Measurements from ENCODE around the gene CX3CL1.

CX3CL1 gene

GRCh38 chr16:57405097-57405496, 32.8 kb downstream of the CX3CL1 start:
- DNase-seq (ENCODE audit: low spot score) = no peak

DNA sequence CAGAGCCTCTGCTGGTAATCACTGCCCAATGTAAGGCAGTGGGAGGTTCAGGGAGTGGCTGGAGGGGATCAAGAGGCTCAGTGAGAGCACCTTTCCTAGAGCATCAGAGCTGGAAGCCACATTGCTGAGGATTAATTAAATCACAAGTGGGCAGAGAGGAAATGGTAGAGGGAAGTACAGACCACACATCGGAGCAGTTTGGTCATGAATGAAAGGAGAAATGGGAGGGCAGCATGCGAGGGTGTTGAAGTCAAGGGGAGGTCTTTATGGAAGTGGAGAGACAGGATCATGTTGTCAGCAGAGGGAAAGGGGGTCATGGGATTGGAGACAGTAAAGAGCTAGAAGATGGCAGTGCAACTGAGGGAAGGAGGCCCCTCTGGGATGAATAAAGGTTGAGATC, 34.6 kb downstream of the CX3CL1 start:
- DNase-seq (ENCODE audit: low spot score) = no peak

DNA sequence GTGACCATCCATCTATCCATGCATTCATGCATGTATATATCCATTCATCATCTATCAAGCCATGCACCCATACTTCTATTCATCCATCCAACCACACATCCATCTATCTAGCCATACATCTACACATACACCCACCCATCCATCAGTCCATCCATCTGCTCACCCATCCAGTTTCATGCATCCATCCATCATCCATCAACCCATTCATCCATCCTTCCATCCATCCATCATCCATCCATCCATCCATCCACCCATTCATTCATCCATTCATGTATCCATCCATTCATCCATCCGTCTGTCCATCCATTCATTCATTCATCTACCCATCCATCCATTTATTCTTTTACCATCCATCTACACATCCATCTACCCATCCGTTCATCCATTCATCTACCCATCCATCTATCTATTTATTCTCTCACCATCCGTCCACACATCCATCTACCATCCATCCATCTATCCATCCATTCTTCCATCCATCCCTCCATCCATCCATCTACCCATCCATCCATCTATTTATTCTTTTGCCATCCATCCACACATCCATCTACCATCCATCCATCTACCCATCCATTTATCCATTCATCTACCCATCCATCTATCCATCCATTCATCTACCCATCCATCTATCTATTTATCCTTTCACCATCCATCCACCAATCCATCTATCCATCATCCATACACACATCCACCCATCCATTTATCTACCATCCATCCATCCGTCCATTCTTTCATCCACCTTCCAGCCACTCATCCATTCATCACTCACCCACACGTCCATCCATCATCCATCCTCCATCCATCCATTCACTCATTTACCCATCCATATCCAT, 35.4 kb downstream of the CX3CL1 start:
- no peak for DNase-seq (ENCODE audit: low spot score)

DNA sequence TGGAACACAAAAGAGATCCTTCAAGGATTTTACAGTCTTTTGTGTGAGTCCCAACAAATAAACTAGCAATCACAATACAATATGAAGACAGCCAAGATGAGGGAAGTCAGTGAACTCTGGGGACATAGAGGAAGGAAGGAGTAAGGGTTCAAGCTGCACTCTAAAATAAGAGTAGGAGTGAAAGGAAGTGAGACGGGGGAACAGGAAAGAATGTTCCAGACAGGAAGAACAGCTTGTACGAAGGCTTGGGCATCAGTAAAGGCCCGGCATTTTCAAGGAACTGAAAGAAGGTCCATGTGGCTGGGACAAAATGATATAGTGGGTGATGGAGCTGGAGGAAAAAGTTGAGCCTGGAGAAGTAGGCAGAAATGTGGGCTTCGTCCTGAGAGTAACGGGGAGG, 36.8 kb downstream of the CX3CL1 start:
- no peak for DNase-seq (ENCODE audit: low spot score)

DNA sequence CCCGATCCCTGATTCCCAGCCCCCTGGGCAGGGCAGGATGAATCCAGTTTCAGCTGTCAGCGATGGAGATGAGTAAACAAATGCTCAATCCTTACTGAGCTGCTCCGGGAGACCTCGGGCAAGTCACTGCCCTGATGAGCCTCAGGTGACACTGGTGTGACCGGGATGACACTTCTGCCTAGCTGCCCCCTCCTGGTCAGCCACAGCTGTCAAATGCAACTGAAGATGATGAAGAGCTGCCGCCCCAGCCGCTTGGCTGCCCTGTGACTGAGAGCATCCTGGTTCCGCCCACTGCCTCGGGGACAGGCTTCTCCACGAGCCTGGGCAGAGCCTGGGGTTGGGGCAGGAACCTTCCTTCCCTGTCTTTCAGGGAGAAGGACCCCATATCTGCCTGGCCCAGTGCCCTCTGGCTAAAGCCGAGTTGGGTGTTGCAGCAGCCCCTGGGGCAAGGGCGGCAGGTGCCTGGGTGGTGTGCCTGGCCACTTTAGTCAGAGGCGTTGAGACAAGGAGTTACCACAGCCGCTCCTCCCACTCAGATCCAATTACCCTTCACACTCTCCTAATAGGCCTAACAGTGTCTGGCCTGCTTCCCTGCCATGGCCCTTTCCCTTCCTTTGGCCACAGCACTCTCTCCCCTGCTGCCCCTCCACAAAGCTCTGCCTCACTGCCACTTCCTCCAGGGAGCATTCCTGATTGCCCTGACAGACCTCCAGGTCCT, 37.7 kb downstream of the CX3CL1 start:
- DNase-seq (ENCODE audit: low spot score) = peak; percentile 60

DNA sequence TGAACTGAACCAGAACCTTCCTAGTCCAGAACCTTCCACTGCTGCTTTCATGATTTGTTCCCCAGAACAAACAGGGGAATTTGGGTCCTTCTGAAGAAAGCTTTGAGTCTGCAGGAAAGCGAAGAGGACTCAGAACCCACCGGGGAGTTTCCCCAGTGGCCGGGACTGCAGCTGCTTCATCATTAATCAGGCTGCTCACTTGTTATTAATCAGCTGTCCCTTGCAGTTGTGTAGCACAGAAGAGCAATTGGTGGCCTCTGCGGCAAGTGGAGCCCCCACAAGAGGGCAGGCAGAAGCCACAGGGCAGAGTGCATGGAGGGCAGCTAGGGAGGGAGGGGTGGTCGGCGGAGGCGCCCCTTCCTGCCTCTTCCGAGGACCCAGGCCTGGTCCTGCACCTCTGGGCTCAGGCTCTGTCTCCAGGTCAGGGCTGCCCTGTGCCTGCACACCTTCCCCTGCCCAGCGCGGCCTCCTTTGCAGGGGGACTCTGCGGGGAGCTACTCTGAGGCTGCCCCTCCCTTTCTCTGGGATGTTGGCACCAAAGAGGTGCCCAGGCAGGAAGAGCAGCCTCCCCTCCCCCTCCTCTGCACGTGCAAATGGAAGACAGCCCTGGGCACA, 39.2 kb downstream of the CX3CL1 start:
- DNase-seq (ENCODE audit: low spot score) = no peak

- no peak for DNase-seq (ENCODE audit: low spot score)
These were observed 40.3 kb downstream of the CX3CL1 start for GRCh38 chr16:57412584-57412983.

- DNase-seq (ENCODE audit: low spot score) = no peak
These were observed 41.0 kb downstream of the CX3CL1 start for GRCh38 chr16:57413301-57413730.

- no peak for DNase-seq (ENCODE audit: low spot score)
These were observed 41.4 kb downstream of the CX3CL1 start for GRCh38 chr16:57413733-57414132.

GRCh38 chr16:57416084-57416483, 43.8 kb downstream of the CX3CL1 start:
- no peak for DNase-seq (ENCODE audit: low spot score)

DNA sequence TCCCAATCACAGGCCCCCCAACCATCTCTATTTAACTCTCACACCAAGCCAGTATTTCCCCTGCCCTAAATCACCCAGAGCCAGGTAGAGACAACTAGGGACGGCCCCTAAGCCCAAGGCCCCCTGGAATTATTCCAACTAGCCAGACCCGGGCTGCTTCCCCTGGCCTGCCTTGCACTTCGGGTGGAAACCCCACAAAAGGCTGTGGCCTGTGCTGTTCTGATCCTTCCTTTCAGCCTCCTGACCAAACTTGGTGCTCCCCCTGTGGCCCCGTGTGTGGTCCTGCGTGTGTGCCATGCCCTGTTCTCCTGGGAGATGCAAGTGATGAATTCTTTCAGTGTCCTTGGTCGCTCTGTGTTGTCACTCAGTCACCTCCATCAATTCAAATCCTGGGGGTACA, 47.2 kb downstream of the CX3CL1 start:
- DNase-seq (ENCODE audit: low spot score) = no peak

DNA sequence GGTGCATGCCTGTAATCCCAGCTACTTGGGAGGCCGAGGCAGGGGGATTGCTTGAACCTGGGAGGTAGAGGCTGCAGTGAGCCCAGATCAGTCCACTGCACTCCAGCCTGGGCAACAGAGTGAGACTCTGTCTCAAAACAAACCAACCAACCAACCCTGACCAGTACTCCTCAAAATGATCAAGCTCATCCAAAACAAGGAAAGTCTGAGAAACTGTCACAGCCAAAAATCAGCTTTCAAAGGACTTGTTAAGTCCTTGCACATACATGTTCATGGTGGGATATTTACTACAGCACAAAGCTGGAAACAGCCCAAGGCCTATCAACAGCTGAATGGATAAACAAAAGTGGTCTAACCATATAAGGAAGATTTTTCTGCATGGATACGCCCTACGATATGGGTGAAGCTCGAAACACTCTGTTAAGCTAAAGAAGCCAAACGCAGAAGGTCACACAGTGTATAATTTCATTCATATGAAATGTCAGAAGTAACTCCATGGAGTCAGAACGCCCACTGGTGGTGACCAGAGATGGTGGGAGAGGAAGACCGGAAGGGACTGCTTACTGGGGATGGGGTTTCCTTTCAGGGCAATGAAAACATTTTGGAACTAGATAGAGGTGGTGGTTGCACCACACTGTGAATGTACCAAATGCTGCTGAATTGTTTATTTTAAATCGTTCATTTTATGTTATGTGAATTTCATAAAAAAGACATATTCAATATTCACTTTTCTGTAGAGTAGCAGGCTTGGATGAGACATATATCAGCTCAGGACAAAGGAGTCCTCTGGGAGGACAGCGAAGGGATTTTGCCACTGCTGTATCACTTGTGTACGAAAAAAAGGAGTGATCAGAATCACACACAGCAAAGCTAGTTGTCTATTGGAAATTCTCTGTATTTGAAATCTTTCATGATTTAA, 50.0 kb downstream of the CX3CL1 start:
- peak; percentile 62 for DNase-seq (ENCODE audit: low spot score)

- no peak for DNase-seq (ENCODE audit: low spot score)
These were observed 50.9 kb downstream of the CX3CL1 start for GRCh38 chr16:57423152-57423551.

GRCh38 chr16:57424583-57424982, 52.3 kb downstream of the CX3CL1 start:
- DNase-seq (ENCODE audit: low spot score) = no peak

DNA sequence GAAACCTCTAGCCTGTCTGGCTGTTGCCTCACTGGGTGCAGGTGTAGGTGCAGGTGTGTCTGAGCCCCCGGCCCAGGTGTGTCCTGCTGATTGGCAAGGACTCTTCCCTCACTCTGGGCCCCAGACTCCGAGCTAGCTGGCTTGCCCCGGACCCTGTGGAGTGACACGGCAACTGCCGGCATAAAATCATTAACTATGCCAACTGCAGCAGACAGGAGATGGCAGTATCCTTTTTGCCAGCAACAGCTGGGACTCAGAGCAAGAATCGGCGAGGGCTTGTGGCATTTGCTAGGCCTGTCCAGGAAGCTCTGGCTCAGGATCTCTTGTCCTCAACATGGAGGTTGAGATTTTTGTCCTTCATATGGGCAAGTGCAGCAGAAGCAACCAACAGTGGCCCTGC, 54.1 kb downstream of the CX3CL1 start:
- DNase-seq (ENCODE audit: low spot score) = no peak

- no peak for DNase-seq (ENCODE audit: low spot score)
These were observed 55.0 kb downstream of the CX3CL1 start for GRCh38 chr16:57427307-57427706.

DNA sequence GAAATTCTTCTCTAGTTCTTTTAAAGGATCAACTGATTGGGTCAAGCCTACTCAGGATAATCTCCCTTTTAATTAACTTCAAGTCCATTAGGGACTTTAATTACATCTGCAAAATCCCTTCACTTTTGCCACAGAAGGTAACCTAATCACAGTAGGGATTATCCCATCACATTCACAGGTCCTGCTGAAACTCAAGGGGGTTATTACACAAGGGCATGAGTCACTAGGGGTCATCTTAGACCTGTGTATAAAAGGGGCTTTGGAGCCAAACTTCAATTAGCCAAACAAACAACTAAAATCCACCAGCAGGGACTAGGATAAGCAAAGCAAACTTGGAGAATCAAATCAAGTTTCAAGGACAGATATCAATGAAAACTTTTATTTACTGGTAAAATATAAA, 55.5 kb downstream of the CX3CL1 start:
- DNase-seq (ENCODE audit: low spot score) = no peak

DNA sequence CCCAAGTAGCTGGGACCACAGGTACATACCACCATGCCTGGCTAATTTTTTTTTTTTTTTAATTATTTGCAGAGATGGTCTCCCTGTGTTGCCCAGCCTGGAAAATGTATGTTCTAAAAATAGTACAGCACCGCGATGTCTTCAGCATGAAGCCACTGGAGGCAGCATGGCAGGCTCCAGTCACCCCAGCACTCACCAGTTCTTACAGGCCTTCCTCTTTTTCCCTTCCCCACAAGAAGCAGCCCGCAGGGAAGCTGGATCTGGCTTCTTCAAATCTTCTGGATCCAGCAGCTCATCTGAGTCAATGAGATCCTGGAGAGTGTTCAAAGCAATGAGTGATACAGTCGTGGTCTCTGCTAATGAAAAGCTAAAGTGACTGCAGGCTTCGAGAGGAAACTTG, 58.7 kb downstream of the CX3CL1 start:
- DNase-seq (ENCODE audit: low spot score) = no peak

DNA sequence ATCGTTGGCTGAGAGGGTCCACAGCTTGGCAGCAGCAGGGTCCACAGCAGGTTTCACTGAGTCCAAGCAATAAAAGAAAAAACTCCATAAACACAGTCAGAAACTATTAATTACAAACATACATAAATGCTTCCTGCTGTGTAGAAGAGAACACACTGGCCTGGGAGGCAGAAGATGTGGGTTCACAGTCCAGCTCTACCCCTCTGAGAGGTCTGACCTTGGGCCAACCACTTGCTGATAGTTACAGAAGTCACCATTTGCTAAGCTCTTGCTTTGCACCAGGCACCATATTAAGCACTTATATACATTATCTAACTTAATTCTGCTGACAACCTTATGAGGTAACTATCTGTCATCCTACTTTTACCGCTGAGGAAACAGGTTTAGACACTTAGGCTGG, 60.2 kb downstream of the CX3CL1 start:
- no peak for DNase-seq (ENCODE audit: low spot score)

GRCh38 chr16:57432989-57433388, 60.7 kb downstream of the CX3CL1 start:
- no peak for DNase-seq (ENCODE audit: low spot score)

DNA sequence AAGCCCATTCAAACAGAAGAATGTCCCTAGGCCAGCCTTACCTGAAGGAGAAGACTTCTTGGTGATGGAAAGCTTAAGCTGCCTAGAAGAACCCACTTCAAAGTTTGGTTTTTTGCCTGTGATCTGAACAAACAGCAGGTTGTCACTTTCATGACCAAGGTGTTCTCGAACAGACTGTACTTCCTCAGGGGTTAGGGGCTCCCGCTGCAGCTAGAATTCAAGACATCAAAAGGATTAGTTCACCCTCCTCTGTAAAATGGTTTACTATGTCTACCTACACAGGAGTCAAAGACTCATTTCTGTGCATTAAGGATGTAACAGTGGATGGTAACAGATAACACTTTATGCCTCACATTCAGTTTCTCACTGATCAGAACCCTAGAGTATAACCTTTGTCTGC, 61.7 kb downstream of the CX3CL1 start:
- no peak for DNase-seq (ENCODE audit: low spot score)

Data from ecto neural progenitor cell (in vitro differentiated cells).